ENCODE data around the gene DHODH. TPM values are rescaled to one million over a fixed set of nuclear protein-coding genes. Genes with fewer than 3 reads are reported as not detected.

The DHODH gene
- total and polyA plus RNA-seq, 2 of the 13 experiments (the other 11 are each of a cell fraction or from before 2014, with no cell fraction given), result 10.7 to 16.4 TPM

DNA sequence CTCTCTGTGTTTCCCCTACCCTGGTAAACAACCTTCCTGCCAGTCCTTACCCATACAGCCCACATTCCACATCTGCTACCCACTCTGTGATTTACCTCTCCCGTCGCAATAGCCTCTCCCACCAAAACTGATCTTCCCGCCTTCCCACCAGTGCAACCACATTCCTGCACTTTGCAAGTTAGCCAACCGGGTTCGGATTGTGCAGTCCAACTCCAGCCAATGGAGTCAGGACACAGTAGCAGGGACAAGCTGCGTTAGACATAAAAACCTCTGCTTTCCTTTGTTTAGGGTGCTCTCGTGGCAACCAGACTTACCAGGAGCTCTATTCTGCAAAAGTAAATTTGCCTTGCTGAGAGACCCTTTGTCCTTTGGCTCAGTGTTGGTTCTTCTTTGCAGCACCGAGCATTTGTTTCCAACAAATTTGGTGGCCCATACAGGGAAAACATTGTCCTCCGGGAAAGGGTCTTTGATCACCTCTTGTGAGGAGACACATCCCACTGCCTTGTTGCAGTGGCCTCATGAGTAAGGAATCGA, 55.9 kb downstream of the DHODH start:
- ATAC-seq (no peak), DNase-seq (ENCODE audit: low spot score) (peak; percentile 39), FAIRE-seq (no peak)
- H2AFZ ChIP-seq (ENCODE audit: low read length), result no peak overlapping the region
- POLR2A ChIA-PET, result interaction anchor here (0.9 to 4.4 kb wide), 4 partner anchors 8 to 28 kb away, joined by 5 to 123 read pairs (median 40); partner anchors contain the start of genes DHX38, HP and TXNL4B
- no peaks in the 10 kb centered on the region; a peak in 1 of 5 replicates for H3K36me3 ChIP-seq (replicated peaks in 1 of 2; ENCODE audit: control insufficient read depth in 1 of 2, insufficient read depth in 2 of 2, low read length in 2 of 2)
- intact Hi-C loops (cut with micrococcal nuclease; ENCODE audit: unreplicated experiment) (no loop called here), in situ Hi-C loops (cut with HindIII; ENCODE audit: extremely low pct_ligation_motif_present, low pct_unique_long_range_greater_than_20kb) (no loop called here)
- 0 out of 6 replicates have a peak overlapping the region, but pooled peaks of 1 of the 3 experiments have one; percentile 13 for H3K4me3 ChIP-seq (replicated peaks in 1 of 3; ENCODE audit: insufficient read depth in 1 of 3, low read depth in 2 of 3, low read length in 3 of 3)
- CTCF ChIA-PET (ENCODE audit: low intra/inter-chr PET ratio, low total read pairs), result interaction anchor here (5.2 kb wide), 1 partner anchor 35 kb away, joined by 58 read pairs; no protein-coding TSS in a partner anchor
- BruUV-seq (replicated peaks), result no TSS peak
- H3K4me2 ChIP-seq (ENCODE audit: low read depth, low read length), result peak overlapping the region; percentile 55
- no peak overlapping the region; the same call in 1 of the 2 replicates for H3K9ac ChIP-seq (ENCODE audit: insufficient read depth, low read depth, low read length)
- H3K79me2 ChIP-seq (ENCODE audit: insufficient read depth, low read length), result no peaks in the 10 kb centered on the region
- H3K27ac ChIP-seq (ENCODE audit: extremely low read length, insufficient read depth, low read length), result peak overlapping the region; percentile 73
- no peaks in the 10 kb centered on the region for H3K27me3 ChIP-seq (ENCODE audit: control insufficient read depth in 1 of 2, insufficient read depth in 2 of 2, low read length in 2 of 2)
- 91% methylated on average over 10 of the region's 10 CpGs for whole genome bisulfite sequencing (ENCODE audit: low lambda C conversion rate)
- H4K20me1 ChIP-seq (ENCODE audit: insufficient read depth, low read length), result no peaks in the 10 kb centered on the region
- H3K4me1 ChIP-seq (ENCODE audit: insufficient read depth, low read length), result peaks cover 89% of the 10 kb centered on the region
- H3K9me3 ChIP-seq (ENCODE audit: low read length), result 0 out of 2 replicates have a peak, but pooled peaks cover 4% of the 10 kb centered on the region
- TF ChIP-seq RBM22 (optimal IDR thresholded peaks at IDR 0.05; ENCODE audit: low read length) (peak; percentile 52), ZC3H4 (CRISPR knock-in tag; IDR thresholded peaks at IDR 0.05; ENCODE audit: borderline replicate concordance) (peak; percentile 59; the same call in 1 of the 2 replicates), SOX13 (IDR thresholded peaks at IDR 0.05) (no peak), SOX13 (CRISPR knock-in tag; conservative IDR thresholded peaks at IDR 0.05 in 1 of 2, IDR thresholded peaks at IDR 0.05 in 1 of 2) (0 out of 4 replicates have a peak, but pooled peaks of 1 of the 2 experiments have one; percentile 24), FOXC1 (CRISPR knock-in tag; IDR thresholded peaks at IDR 0.05; ENCODE audit: borderline replicate concordance) (0 out of 2 replicates have a peak, but pooled peaks have one; percentile 61), ZBTB38 (CRISPR knock-in tag; IDR thresholded peaks at IDR 0.05) (peak; percentile 55), ZMYM2 (CRISPR knock-in tag; IDR thresholded peaks at IDR 0.05) (0 out of 2 replicates have a peak, but pooled peaks have one; percentile 36), ZNF510 (CRISPR knock-in tag; IDR thresholded peaks at IDR 0.05; ENCODE audit: low read depth) (no peak), ATAD3A (CRISPR knock-in tag; IDR thresholded peaks at IDR 0.05) (no peak), ZNF75D (CRISPR knock-in tag; IDR thresholded peaks at IDR 0.05; ENCODE audit: borderline replicate concordance) (0 out of 2 replicates have a peak, but pooled peaks have one; percentile 31), ARNTL (CRISPR knock-in tag; IDR thresholded peaks at IDR 0.05) (no peak), TEAD3 (CRISPR knock-in tag; optimal IDR thresholded peaks at IDR 0.05; ENCODE audit: borderline replicate concordance) (peak; percentile 32), ZNF615 (CRISPR knock-in tag; IDR thresholded peaks at IDR 0.05; ENCODE audit: borderline replicate concordance) (0 out of 2 replicates have a peak, but pooled peaks have one; percentile 54), ZC3H13 (CRISPR knock-in tag; IDR thresholded peaks at IDR 0.05) (peak; percentile 32; the same call in 1 of the 2 replicates)
- TF ChIP-seq, protein P1, sequence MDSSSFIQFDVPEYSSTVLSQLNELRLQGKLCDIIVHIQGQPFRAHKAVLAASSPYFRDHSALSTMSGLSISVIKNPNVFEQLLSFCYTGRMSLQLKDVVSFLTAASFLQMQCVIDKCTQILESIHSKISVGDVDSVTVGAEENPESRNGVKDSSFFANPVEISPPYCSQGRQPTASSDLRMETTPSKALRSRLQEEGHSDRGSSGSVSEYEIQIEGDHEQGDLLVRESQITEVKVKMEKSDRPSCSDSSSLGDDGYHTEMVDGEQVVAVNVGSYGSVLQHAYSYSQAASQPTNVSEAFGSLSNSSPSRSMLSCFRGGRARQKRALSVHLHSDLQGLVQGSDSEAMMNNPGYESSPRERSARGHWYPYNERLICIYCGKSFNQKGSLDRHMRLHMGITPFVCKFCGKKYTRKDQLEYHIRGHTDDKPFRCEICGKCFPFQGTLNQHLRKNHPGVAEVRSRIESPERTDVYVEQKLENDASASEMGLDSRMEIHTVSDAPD (CRISPR knock-in tag; IDR thresholded peaks at IDR 0.05), result 0 out of 2 replicates have a peak, but pooled peaks have one; percentile 49
- TF ChIP-seq, protein P2, sequence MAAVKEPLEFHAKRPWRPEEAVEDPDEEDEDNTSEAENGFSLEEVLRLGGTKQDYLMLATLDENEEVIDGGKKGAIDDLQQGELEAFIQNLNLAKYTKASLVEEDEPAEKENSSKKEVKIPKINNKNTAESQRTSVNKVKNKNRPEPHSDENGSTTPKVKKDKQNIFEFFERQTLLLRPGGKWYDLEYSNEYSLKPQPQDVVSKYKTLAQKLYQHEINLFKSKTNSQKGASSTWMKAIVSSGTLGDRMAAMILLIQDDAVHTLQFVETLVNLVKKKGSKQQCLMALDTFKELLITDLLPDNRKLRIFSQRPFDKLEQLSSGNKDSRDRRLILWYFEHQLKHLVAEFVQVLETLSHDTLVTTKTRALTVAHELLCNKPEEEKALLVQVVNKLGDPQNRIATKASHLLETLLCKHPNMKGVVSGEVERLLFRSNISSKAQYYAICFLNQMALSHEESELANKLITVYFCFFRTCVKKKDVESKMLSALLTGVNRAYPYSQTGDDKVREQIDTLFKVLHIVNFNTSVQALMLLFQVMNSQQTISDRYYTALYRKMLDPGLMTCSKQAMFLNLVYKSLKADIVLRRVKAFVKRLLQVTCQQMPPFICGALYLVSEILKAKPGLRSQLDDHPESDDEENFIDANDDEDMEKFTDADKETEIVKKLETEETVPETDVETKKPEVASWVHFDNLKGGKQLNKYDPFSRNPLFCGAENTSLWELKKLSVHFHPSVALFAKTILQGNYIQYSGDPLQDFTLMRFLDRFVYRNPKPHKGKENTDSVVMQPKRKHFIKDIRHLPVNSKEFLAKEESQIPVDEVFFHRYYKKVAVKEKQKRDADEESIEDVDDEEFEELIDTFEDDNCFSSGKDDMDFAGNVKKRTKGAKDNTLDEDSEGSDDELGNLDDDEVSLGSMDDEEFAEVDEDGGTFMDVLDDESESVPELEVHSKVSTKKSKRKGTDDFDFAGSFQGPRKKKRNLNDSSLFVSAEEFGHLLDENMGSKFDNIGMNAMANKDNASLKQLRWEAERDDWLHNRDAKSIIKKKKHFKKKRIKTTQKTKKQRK (IDR thresholded peaks at IDR 0.05; ENCODE audit: low read length), result no peak
- TF ChIP-seq, protein P3, sequence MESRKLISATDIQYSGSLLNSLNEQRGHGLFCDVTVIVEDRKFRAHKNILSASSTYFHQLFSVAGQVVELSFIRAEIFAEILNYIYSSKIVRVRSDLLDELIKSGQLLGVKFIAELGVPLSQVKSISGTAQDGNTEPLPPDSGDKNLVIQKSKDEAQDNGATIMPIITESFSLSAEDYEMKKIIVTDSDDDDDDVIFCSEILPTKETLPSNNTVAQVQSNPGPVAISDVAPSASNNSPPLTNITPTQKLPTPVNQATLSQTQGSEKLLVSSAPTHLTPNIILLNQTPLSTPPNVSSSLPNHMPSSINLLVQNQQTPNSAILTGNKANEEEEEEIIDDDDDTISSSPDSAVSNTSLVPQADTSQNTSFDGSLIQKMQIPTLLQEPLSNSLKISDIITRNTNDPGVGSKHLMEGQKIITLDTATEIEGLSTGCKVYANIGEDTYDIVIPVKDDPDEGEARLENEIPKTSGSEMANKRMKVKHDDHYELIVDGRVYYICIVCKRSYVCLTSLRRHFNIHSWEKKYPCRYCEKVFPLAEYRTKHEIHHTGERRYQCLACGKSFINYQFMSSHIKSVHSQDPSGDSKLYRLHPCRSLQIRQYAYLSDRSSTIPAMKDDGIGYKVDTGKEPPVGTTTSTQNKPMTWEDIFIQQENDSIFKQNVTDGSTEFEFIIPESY (CRISPR knock-in tag; IDR thresholded peaks at IDR 0.05), result peak; percentile 11; the same call in 1 of the 2 replicates
